ENCODE results near the gene C17orf107.

- TF ChIP-seq YY1 (IDR thresholded peaks at IDR 0.05; ENCODE audit: extremely low read depth, insufficient replicate concordance, low read depth, low read length): no peak
- TF ChIP-seq, protein P1, sequence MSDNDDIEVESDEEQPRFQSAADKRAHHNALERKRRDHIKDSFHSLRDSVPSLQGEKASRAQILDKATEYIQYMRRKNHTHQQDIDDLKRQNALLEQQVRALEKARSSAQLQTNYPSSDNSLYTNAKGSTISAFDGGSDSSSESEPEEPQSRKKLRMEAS (IDR thresholded peaks at IDR 0.05): peak; percentile 90
- 0 out of 2 replicates have a peak, but pooled peaks have one; percentile 4 for TF ChIP-seq JUND (IDR thresholded peaks at IDR 0.05)
Observed at GRCh38 chr17:4949321-4950074, 50.2 kb downstream of the C17orf107 start.
